Jurkat, Clone E6-1 (cell line): ENCODE results near the gene ZRANB3.
"Not testable (repeated sequence)": the region's sequence is repeated elsewhere in the genome, so short reads cannot be mapped to it uniquely, and the experiment has no call there.

Experiments used
- DNase-seq: peaks from one replicate; pipeline ENCODE4 v3.0.0-alpha.2; 2011; ENCODE audit warnings: low read depth, low spot score
- H3K4me3 ChIP-seq: 2 replicates; pipeline ENCODE4 v1.5.1; 2011; ENCODE audit warnings: mild to moderate bottlenecking, low read length, control low read depth, moderate library complexity

Gene ZRANB3

DNA sequence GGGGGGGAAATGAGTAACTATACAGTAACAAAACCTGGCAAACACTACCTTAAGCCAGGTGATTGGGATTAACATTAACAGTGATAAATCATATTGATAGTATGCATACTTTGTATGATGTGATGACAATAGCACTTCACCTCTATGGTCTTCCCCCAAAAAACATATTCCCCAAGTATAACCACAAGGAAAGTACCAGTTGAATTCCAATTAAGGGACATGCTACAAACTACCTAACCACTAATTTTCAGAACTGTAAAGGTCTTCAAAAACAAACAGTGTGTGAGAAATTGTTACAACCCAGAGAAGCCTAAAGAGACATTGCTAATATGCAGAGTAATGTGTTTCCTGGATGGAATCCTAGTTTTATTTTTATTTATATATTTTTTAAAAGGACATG, 152.4 kb downstream of the ZRANB3 start:
- no peak overlapping the region for H3K4me3 ChIP-seq
- DNase-seq = no peak

DNA sequence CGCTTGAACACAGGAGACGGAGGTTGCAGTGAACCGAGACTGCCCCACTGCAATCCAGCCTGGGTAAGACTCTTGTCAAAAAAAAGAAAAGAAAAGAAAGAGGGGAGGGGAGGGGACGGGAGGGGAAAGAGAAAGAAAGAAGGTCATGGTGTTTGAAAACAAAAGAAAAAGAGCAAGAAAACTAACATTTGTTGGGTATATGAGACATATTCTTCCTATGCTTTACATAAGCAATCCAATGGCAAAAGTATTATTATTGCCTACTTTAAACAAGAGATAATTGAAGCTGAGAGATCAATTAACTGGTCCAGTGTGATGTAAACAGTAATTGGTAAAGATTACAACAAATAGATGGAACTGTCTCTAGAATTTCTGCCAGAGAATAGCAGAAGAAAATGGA, 157.3 kb downstream of the ZRANB3 start:
- no peak overlapping the region for H3K4me3 ChIP-seq
- no peak for DNase-seq

DNA sequence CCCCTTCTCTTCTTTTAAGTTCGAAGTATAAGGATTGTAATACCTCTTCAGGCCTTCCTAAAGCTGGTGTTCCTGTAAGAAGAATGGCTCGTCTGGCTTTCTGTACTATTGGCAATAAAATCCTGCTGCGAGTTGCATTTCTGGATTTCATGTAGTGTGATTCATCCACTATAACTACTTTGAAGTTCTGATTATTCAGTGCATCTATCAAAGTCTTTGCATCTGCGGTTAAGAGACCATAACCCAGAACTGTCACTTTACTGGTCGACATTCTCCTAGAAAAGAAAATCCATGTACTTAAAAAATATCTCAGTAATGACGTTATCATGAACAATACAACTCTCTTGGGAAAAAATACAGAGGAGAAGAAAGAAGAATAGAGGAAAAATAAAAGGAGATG, 181.1 kb downstream of the ZRANB3 start:
- no peak for DNase-seq
- no peak overlapping the region for H3K4me3 ChIP-seq

DNA sequence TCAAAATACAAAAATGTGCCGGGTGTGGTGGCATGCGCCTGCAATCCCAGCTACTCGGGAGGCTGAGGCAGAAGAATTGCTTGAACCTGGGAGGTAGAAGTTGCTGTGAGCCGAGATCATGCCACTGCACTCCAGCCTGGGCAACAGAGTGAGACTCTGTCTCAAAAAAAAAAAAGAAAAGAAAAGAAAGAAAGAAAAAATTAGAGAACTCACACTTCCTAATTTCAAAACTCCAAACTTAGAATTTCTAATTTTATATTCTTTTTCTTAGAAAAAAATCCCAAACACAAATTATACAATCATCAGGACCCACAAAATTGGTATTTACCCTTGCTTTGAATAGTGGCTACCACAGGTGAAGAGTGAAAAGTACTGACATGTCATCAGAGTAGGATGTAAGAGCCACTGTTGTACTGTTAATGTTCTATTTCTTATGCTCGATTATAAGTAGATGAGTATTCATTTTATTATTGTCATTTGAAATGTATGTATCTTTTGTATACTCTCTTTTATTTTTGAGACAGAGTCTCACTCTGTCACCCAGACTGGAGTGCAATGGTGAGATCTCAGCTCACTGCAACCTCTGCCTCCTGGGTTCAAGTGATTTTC, 182.8 kb downstream of the ZRANB3 start:
- not testable (repeated sequence) for DNase-seq, H3K4me3 ChIP-seq

DNA sequence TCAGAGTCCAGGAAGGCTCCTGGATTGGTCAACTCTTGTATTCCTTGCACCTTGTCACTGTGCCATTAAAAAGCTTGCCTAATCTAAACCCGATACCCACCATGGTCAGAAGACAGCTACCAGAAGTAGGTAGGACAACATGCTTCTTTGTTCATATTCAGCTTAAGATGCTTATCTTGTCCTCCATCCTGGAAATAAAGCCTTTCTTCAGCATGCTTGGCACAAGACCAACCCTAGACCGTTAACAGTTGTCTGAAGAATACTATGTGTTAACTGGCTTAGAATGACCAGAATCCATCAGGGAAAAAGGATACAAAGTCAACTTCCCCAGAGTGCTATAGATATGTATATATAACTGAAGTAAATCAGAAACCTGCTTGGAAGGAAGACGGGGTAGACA, 193.9 kb downstream of the ZRANB3 start:
- no peak overlapping the region for H3K4me3 ChIP-seq
- DNase-seq = no peak

DNA sequence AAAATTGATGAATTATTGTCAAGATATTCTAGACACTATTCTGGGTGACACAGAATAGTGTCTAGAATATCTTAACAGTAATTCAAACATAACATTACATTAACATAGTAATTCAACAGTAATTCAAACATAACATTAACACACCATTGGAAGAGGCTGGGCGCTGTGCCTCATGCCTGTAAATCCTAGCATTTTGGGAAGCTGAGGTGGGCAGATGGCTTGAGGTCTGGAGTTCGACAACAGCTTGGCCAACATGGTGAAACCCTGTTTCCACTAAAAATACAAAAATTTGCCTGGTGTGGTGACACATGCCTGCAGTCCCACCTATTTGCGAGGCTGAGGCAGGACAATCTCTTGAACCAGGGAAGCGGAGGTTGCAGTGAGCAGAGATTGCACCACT, 195.8 kb downstream of the ZRANB3 start:
- no peak for DNase-seq

DNA sequence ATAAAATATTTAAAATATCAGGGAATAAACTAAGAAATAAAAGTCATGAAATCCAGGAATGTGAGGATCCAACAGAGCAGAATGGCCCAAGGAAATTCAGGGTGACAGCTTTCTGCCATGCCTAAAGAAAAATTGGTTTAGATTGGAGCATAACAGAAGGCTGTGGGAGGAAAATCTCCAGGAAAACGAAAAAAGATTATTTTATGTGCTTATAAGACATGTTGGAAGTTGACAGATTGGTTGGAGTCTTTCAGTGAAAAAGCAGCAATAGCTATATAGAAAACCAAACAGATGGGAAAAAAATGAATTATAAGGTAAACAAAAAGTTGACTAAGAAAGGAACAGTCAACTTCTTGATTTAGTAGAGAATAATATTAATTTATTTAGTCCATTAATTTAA, 203.9 kb downstream of the ZRANB3 start:
- no peak for DNase-seq
- H3K4me3 ChIP-seq = no peak overlapping the region

More for the DNA sequence above, 195.8 kb downstream of the ZRANB3 start:
- no peak overlapping the region for H3K4me3 ChIP-seq

DNA sequence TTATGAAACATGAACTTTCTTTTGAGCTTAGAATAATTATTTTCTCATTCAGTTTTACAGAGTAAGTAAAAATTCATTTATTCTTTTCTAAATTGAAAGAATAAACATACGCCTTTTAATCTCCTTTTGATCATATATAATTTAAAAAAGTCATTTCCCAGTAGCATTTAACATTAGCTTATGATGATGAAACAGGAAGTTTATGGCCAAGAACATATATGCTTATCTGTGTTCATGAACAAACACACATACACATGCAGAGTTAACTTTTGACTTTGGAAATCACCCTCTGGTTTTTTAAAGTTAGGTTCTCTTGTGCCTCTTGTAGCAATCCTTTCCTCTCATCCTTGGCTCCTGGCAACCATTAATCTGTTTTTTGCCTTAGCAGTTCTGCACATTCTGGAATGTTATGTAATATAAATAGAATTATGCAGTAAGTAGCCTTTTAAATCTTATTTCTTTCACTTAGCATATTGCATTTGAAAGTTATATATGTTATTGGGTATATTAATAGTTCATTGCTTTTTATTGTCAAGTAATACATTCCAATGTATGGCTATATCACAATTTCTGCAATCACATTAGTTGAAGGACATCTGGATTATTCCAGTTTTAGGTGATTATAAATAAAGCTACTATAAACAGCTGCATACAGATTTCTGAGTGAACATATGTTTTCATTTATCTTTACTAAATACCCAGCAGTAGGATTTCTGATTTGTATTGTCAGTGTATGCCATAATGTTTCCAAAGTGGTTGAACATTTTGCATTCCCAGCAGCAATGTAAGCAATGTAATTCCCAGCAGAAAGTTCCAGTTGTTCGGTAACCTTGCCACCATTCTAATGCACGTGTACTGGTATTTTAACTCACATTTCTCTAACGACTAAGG, 210.3 kb downstream of the ZRANB3 start:
- H3K4me3 ChIP-seq = no peak overlapping the region
- DNase-seq = no peak

DNA sequence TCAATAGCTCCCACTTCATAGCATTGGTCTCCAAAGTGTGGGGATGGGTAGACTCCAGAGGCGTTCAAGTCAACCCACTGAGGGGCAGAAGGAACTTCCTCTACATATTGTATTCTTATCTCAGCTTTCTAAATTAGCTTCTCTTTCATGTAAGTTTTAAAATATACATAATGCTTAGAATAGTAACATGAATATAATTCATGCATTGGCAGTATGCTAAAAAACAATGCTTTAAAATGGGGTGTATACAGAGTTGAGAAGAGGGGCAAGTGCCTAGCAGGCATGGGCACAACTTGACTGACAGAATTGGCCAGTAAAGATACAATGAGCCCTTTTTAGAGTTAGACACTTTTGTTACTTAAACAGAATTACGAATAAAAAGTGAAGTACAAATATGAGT, 212.2 kb downstream of the ZRANB3 start:
- H3K4me3 ChIP-seq = no peak overlapping the region
- DNase-seq = no peak

DNA sequence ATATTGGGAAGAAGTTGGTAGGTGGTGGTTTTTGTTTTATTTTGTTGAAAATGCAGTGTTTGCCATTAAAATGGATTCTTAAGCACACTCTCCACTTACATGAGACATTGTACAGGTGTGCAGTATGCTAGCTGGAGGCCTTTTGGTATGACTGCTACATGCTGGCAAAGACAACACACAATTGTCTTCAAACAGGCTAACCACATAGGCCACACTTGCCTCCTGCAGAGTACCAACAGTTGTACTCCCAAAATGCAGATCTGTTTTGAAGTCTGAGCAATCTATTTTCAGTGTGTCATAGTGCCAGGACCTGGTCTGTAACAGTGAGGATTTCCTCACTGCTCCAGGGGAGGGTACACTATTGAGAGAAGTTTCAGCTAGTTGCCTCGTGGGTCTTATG, 213.6 kb downstream of the ZRANB3 start:
- no peak overlapping the region for H3K4me3 ChIP-seq
- peak; percentile 84 for DNase-seq

DNA sequence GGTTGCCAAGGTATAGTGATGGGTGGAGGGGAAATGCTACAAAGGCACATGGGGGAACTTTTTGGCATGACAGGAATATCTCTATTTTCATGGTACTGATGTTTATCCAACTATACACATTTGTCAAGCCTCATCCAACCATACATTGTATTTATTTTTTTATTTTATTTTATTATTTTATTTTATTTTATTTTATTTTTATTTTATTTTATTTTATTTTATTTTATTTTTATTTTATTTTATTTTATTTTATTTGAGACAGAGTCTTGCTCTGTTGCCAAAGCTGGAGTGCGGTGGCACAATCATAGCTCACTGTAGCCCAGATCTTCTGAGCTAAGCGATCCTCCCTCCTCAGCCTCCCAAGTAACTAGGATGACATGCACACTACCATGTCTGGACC, 219.1 kb downstream of the ZRANB3 start:
- no peak overlapping the region for H3K4me3 ChIP-seq
- no peak for DNase-seq

DNA sequence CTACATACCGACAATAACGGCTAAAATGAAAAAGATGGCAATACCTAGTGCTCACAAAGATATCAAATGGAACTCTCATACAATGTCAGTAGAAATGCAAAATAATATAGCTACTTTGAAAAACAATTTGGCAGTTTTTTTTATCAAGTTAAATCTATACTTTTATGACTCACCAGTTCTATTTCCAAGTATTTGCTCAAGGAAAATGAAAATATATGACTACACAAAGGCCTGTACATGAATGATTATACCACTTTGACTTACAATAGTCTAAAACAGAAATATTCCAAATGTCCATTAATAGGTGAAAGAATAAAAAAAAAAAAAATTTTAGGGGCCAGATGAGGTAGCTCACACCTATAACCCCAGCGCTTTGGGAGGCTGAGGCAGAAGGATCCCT, 219.8 kb downstream of the ZRANB3 start:
- H3K4me3 ChIP-seq = no peak overlapping the region
- no peak for DNase-seq

DNA sequence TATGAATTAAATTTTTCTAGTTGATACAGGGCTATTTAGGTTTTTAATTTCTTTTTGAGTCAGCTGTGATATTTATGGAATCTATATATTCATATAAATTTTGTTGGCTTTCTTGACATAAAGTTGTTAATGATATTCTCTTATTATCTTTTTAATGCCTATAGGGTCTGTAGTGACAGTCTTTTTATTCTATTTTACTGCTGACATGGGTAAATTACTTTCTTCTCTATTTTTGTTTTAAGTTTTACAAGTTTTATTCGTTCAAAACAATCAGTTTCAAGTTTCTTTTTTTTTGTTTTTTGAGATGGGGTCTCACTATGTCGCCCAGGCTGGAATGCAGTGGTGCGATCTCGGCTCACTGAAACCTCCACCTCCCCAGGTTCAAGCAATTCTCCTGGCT, 226.3 kb downstream of the ZRANB3 start:
- DNase-seq = no peak

DNA sequence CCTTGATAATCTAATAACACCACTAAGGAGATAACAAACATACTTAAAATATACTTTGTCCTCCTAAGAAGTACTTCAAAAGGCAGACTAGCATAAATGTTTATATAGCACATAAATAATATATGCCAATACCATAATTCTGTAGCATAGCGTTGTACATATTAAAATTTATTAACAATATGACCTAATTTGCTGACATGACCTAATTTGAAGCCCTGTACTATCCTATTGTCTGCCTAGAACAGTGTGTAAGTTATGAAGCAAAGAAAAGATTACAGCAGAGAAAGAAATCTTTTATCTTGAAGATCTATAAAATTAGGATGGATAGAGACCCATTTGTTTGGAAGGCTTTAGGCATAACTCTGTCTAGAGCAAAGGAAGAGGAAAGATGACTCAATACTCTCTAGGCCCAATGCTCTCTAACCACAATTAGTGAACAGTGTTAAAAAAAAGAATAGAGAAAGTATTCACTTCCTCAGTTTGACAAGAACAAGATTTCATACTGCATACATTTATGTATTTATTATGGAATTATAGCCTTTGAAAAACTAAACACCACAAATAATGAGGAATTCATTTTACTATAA, 231.3 kb downstream of the ZRANB3 start:
- no peak overlapping the region for H3K4me3 ChIP-seq
- DNase-seq = no peak

More for the DNA sequence above, 226.3 kb downstream of the ZRANB3 start:
- H3K4me3 ChIP-seq = no peak overlapping the region

DNA sequence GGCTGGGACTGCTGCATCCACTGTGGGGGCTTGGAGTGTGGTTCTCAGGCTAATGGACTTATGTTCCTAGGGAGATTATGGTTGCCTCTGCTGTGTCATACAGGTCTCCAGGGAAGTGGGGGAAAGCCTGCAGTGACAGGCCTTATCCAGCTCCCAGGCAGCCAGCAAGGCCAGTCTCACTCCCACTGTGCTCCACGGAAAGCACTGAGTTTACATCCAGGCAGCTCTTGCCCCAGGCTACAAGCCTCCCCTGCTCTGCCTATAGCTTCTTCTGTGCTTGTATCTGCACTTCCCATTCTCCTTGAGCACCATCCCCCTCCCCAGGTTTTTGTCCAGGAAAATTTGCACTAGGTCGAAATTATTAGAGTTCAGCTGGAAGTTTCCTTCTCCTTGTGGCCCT, 231.9 kb downstream of the ZRANB3 start:
- no peak for DNase-seq
- no peak overlapping the region for H3K4me3 ChIP-seq

DNA sequence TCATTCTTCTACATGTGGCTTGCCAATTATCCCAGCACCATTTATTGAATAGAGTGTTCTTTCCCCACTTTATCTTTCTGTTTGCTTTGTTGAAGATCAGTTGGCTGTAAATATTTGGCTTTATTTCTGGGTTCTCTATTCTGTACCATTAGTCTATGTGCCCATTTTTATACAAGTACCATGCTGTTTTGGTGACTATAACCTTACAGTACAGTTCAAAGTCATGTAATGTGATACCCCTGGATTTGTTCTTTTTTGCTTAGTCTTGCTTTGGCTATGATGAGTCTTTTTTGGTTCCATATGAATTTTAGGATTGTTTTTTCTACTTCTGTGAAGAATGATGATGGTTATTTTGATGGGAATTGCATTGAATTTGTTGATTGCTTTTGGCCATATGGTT, 243.9 kb downstream of the ZRANB3 start:
- not testable (repeated sequence) for DNase-seq

DNA sequence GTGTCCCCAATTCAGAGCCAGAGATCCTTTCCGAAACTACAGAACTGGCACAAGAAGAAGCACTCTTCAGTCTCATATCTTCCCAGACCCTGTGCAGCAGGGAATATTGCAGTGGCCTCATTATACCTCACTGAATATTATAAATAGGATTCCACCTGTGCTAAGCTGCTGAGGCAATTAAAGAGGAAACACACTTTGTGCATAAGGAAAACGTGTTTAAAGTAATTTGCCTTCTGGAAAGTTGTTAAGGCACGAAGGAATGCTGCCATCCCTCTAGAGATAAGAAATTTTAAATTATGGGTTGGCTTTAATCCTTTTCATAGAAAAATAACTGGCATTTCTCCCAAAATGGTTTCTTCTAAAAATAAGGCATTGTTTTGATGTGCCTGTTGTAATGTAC, 245.6 kb downstream of the ZRANB3 start:
- DNase-seq = no peak
- H3K4me3 ChIP-seq = no peak overlapping the region

More for the DNA sequence above, 243.9 kb downstream of the ZRANB3 start:
- H3K4me3 ChIP-seq = not testable (repeated sequence)

DNA sequence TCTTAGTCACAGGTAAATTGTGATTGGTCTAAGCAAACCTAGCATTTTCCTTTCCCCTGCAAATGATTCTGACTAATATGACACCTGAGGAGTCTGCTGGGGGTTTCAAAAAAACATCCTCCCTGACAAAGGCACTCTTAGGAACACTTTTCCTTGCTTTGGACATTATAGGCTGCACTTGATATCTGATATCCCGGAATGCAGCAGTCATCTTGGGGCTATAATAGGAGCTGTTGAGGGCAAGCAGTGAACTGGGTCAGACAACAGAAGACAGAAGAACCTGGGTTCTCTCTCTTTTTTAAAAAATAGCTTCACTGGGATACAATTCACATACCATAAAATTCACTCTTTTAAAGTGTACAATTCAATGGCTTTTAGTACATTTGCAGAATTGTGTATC, 249.6 kb downstream of the ZRANB3 start:
- no peak for DNase-seq
- H3K4me3 ChIP-seq = no peak overlapping the region

DNA sequence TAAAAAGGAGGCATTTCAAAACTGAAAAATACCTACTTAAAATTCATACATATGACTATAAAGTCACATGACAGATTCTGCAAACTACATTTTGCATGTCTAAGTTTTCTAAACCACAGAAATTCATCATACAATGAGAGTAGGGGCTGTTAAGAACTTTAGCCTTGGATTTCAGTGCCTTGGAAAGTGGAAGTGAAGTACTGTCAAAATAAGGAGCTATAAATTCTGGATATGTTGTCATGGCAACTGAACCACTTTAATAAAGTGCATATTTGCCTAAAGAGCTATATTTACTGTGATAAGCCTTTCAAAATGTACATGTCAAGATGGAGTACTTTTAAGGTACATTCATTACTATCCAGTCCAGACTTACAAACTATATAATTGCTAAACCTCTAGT, 251.8 kb downstream of the ZRANB3 start:
- no peak for DNase-seq
- H3K4me3 ChIP-seq = no peak overlapping the region

DNA sequence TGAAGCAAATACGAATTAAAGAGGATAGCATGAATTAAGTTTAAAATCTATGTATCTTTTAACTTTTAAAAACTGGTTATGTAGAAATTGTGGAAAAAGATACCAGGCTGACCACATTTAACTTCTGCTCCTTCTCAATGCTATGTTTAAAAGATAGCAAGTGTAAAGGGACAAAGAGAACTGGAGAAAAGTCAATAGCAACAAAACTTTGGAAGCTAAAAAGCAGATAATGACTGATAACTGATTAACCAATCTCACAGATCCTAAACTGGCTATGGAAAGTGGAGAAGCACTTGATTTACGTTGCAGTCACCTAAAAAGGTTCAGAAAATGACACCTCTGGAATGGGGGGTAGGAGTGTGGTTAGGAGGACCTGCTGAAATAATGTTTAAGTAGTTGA, 254.5 kb downstream of the ZRANB3 start:
- no peak overlapping the region for H3K4me3 ChIP-seq
- no peak for DNase-seq
